Fibroblast of skin of abdomen (primary cell): Measurements from ENCODE around the gene MAB21L1. TPM values are rescaled to one million over a fixed set of nuclear protein-coding genes. Genes with fewer than 3 reads are reported as not detected.

Source experiments
- DNase-seq: peaks from one replicate; pipeline ENCODE4 v3.0.0-alpha.2; 2013
- polyA plus RNA-seq, 2 experiments: library from polyadenylated mRNA; unstranded; fragments of 120-200 nt; gene quantifications; one replicate each; pipeline ENCODE4 v1.2.1, GENCODE V29; 2013; ENCODE audit not compliant: insufficient read length in 2 of 2

MAB21L1 gene
- 19.4 TPM for polyA plus RNA-seq (2013, experiment 1 of 2; ENCODE audit: insufficient read length)
- polyA plus RNA-seq (2013, experiment 2 of 2; ENCODE audit: insufficient read length) = 18.7 TPM

DNA sequence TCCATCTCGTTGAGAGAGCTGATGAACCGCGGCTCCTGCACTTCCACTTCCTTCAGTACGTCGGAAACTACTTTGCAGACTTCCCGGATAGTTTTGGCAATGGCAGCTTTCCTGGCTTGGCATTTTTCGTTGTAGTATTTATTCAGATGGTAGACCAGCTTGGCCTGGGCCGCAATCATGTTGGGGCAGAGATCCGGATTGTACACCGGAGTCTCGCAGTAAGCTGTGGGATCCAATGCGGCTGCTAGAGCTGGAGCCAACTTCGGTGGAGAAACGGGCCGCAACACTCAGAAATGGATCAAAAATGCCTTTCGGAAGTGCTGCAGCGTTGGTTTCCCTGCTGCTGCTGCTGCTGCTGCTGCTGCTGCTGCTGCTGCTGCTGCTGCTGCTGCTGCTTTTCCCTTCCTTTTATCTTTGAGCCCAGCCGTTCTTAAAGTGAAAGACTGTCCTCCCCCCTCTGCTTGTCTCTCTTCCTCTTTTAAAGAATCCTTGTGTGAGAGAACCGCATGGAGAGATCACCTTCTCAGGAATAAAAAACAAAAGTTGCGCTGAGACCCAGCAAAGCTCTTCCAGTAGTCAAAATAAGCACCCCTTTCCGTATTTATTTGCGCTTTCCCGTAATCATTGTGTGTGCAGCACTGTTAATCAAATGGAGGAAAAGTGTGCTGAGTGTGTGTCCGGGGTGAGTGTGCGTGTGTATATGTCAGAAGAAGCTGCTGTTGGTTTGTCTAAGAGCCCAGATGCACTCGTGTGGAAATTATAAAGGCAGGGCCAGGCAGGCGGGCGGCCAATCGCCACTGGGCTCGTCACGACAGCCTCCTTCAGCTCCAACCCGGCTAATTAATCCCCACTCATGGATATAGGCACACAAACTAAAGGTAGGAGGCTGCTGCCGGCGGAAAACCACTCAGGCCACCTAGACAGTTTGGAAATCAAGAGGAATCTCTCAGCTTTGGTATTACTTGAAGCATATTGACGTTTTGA, at the start of gene MAB21L1:
Gene MAB21L1 (minus strand): TSS at position 730 of the 984 bp plus-strand sequence. CDS start 551 bp downstream, at position 179.
- peak; percentile 88 for DNase-seq

DNA sequence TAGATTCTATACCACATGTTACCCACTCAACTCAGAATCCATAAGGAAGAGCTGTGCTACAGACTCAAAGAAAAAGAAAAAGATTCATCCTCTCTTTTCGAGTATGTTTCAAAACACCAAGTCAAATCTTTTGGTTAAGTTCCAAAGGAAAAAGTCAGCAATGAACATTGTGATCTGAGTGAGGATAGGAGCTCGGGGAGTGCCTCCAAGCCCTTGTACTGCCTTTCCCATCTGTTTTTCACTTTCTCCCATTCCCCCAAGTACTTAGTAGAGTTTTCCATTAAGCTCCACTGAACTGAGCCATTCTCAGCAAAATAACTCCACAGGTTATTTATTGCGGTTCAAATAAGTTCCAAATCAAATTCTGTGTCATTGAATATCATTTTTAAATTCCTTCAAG, 47.7 kb upstream of the MAB21L1 start:
- no peak for DNase-seq

DNA sequence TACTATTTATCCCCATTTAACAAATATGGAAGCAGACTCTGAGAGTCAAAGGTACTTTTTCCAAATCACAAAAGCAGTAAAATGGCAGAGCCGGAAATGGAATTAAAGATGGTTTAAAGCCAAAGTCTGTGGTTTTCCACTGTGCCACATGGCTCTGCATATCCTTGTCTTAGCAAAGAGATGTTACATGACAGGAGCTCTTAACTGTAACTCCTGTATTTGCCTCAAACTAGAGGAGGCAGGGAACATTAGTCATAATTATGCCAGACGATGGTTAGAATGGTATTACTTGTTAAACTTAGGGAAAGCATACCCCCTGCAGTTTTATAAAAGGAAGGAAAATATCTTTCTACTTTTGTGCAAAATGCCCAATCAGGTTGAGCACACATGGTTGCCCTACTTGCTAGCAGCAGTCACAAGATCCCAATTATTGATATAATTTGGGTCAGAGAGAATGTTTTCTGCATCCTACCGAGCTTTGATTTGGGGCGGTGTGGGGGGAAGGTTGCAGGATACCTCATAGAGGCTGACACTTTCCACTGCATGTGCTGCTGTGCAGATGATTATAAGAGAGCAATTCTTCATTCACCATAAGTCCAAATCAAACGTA, 42.0 kb upstream of the MAB21L1 start:
- peak; percentile 34 for DNase-seq

DNA sequence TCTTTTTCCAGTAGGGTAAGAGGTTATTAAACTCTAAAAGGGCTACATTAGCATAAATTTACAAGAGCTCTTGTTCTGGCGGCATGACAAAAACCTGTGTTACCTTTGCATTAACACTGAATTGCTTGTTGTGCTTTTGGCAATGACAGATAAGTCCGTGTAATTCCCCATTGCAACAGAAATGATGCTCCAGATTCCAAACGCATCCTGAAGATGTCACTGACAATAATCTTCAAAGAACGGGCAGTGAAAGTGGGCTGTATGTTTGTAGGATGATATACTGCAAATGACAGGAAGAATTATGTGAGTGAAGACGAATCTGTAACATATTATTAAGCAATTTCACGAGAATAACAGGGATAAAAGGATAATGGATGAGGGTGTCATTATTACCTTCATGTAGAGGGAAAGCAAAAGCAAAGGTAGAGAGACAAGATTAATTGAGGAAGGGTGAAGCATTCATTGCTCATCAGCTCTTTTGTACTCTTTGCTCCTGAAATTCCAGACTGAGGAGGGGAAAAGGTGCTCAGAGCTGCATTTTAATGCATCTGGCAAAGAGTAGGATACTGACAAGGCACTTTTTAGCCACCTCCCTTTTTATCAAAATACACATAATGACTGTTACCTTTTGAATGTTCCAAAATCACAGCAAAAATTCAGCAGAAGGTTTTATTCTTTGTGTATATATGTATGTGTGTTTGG, 38.5 kb upstream of the MAB21L1 start:
- DNase-seq = no peak

DNA sequence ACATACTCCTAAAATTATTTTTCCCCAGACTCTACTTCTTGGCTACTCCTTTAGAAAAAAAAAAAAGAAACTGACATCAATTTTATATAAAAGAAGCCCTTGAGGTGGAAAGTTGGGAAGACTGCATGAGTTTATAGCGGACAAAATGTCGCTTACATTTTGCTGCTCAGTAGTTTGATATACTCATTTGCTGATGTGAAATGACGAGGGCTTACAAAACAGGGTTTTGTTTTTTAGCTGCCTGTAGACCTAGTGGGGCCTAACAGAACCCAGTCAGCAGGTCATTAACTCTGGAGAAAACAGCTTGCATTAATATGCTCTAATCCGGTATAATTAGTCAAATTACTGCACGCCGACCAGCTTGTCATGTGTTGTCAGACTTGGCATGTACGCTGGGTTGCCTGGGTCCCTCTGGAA, 37.6 kb upstream of the MAB21L1 start:
- peak; percentile 3 for DNase-seq

DNA sequence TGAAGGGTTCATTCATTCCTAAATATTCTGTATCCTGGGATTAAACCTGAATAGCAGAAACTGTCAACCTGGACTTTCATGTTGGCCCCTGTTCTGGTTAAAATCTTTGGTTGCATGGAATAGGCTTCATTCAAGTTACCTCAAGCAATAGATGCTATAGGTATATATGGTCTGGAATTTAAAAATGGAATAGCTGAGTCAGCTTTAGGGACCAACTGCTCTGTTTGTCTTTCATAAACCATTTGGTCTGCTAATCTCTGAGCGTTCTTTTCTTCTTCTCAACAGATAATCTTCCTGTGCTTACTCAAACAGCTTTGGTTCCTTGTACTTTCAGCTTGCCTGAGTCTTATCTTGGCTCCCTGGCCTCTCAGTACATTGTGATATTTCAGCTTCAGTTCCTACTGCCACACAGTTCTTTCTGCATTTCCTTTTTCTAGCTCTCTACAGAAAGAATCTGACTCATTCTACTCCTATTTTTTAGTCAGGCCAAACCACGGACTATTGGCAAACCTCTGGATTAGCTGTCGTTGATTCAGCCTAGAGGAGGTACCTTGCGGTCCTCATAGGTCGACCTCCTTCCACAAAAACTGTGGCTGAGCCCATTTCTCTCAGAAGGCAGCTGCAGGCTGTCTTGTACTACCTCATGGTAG, 35.9 kb upstream of the MAB21L1 start:
- DNase-seq = peak; percentile 94

DNA sequence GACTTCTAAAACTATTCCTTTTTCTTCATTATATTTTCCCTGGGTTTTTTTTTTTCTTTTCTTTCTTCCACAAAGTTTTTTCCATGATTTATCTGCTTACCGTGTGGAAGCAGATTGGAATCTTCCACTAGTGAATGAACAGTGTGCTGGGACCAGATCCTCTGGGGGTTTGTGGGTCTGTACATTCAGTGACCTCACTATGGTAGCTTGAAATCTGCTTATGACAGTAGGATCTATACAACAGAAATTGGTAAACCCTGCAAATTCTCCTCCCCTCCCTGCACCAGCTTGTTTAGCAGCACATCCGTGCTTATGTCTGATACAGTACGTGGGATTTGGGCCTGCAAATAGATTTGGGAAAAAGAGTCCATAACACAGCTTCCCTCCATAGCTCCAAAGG, 26.0 kb upstream of the MAB21L1 start:
- DNase-seq = no peak

DNA sequence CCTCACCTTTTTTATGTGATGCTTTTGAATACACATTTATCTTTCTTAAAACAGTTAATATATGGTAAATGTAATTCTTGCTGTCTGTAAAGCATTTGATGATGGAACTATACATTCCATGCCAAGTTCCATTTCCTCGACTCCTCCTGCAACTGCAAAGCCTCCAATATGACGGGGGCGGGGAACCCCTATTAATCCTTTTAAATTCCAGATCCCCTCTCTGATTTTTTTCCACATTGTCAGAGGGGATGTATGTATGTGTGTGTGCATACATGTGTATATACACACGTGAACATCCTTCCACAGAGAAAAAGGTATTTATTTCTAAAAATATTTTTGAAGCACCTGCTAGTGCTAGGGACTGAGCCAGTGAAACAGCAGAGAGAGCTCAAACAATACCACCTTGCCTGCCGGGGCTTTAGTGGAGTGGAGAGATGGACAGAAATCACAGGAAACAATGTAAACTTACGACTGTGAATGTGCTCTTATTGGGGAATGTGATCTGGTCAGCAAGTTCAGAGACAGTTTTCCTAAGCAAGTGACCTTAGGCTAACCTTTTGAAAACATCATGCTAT, 25.3 kb upstream of the MAB21L1 start:
- no peak for DNase-seq

DNA sequence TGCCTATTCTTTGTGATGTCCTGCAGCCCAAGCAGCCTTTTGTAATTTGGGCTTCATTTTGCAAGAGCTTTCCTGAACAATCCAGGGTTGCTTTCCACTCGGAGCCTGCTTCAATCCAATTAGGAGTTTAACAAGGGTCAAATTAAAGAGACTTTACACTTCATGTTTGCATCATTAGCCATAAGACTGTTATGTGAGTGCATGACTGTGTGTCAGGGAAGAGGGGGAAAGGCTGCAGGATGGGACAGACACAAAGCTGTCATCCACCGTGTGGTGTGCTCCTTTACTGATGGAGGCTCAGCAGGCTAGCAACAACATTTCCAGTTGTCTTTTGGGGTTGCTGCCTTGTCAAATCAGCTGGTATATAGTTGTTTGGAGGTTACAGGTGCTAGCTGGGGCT, 23.7 kb upstream of the MAB21L1 start:
- DNase-seq = no peak

DNA sequence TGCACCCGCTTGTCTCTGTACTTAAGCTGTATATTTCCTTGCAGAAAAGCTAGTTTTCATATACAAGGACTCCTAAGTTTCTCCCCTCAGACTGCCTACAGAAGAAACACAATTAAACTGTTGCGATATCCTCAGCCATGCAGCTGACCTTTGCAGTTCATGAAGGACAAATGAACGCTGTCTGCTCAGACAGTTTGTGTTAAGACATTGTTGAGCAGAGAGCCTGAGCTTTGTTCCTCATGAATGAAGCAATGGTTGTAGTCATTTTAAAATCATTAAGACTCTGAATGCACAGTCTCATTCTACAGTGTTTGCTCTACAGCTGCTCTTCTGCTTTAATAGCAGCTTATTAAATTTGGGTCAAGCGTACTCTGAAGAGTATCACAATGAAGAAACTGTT, 23.2 kb upstream of the MAB21L1 start:
- no peak for DNase-seq

DNA sequence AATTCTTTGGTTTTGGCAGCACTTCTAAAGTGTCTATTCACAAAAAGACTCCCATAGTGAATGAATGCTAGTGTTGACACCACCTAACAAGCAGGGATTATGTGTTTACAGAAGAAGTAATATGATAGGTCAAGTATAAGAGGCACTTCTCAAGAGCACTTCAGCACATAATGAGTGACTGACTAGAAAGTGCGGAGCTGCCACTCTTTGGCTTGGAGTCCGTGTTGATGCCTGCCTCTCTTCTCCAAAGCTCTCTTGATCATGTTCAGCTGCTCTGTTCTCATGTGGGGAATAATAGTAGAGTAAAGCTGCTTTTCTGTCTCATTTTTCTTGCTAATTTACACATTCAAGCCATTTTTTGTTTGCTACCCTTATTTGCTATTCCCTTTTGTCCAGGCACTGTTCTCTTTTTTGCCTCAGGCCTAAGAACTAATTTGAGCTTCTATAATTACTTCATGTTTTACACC, 22.7 kb upstream of the MAB21L1 start:
- DNase-seq = no peak

DNA sequence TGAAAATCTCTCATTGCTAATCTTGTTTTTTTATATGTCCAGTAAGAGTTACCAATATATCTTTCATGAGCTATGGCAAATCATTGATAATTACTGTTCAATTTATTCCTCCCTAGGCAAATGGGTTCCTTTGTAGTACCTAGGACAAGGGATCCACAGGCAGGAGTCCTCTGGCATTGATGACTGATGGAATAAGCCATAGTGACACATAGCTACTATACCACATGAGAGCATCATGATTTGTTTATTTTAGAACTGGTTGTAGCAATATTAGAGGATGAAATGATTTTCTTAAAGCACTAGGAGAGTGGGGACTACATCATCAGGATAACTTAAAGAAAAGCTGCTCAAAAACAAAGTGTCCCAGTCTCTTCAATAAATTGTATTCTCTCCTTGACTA, 21.7 kb upstream of the MAB21L1 start:
- DNase-seq = no peak

DNA sequence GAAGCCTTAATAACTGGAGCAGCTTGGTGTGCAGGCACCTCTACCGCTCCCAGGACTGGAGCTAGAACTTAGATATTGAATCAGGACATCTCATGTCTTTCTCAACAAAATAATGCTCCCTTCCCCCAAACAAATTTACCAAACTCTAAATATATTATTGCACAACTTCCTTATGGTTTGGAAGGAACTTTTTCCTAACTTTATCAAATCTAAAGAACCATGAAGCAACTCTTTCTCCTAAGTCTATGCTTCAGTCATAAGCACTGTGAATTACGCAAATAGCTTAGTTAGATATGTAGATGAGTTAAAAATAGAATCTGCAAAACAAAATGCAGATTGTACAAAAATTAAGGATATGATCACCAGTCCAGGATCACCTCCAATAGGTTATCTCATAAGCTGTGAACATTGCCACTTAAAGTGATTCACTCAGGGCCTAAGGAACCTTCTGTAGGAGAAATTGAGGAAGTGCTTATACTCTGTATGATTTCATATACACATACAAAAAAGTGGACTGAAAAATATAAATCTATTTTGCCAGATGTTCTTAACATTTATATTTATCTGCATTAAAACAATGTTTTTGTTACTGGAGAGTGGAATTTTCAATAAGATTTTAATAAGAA, 20.4 kb upstream of the MAB21L1 start:
- DNase-seq = no peak

DNA sequence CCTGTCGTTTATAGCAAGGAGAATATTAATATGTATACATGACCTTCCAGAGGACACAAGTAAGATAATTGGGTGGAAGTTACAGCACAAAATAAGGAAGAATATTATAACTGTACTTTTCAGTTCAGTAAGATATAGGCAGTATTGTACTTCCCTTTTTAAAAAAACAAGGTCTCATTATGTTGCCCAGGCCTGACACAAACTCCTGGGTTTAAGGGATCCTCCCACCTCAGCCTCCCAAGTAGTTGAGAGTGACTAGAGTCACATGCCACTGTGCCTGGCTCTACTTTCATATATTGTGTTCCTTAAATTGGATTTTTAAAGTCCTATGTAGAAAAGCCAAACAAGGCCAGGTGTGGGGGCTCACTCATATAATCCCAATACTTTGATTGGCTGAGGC, 19.5 kb upstream of the MAB21L1 start:
- no peak for DNase-seq

DNA sequence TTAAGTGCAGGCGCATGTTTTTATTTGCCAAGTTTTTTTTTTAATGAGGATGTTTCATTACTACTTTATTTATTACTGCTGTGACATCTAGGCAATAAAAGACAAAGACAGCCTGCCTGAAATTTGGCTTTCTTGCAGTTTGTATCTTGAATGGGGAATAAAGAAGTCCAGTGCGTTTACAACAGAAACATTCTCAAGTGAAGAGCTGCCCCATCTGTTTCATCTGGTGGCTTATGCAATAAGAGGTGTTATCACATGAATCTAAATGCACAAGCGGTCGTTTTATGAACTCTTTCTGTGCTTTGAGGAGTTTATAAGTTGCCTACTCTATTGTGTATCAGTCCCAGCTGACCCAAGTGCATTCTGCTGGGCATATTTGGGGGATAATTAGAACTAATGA, 12.6 kb upstream of the MAB21L1 start:
- DNase-seq = no peak

DNA sequence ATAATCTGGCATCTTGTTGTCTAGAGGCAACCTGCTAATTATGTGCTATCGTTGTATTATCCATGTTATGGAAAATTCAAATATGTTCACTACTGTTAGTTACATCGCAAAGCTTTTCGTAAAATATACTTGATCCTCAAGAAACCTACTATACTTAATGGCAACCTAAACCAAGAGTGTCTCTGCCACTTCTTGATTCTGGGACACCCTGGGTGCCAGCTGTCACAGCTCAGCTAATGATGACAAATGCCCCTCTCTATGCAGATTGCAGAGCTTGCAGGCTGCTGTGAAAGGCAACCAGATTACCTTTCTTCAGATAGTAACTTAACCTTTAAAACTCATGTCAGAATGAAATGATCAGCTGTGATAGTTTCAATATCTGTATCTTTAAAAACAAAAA, 8.9 kb upstream of the MAB21L1 start:
- no peak for DNase-seq

DNA sequence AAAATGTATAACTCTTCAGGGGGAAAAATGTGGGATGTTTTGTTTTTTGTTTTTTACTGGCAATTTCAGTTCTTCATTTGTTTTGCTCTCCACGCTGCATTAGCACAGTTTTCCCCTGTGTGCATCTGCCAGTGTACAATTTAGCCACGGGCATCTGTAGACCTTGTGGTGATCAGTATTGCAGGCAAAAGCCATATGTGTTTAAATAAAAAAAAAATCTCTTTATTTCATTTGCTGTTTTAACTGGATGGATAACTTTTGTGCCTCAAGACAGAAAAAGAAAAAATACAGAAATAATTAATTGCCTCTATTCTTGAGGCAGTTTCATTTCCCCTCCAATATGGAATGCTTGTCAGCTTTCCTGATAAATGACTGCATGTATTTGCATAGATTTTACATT, 7.9 kb upstream of the MAB21L1 start:
- no peak for DNase-seq

DNA sequence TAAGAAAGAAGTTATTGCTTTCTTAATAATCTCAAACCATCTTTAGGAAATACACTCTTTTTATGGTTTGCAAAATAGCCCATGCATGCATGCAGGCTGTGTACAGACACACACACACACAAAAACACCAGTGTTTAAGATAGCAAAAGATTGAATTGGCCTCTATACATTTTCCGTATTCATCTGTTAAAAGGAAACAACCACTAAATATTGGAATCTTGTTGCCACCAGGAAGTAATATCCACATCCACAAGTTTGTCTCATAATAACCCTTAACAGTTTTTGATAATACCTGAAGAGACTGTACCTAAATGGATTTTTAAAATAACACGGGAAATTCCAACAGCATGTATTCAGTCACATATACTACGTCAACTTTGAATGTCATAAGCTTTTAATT, 7.3 kb upstream of the MAB21L1 start:
- no peak for DNase-seq

DNA sequence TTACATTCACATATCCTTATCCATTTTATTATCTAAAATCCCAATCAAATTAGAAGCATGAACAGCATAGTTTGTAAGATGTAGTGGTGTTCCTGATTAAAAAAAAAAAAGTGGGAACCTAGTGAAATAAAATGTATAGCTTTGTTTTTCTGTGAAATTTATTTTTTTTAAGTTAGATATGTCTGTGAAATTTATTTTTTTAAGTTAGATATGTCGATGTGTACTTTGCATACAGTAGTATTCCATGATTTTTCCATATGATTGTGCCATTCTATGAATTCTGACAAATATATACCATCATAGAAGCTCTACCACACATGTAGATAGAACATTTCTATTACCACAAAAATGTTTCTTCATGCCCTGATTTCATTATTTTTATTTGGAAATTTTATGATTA, 6.0 kb upstream of the MAB21L1 start:
- DNase-seq = no peak

DNA sequence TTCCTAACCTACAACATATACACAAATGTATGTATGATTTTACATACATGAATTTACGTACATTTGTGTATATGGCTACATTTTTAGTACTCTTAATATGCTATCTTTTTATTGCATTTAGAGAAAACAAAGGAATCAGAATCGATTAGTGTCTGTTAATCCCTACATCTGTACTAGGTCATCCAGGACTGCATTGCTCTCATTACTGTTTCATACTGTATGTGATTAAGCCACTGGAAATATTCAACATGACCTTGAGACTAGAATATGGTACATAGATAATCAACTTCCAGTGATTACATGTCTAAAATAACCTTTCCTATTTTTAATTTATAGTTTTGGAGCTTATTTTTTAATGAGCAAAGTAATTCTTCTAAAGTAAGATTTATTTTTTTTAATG, 5.3 kb upstream of the MAB21L1 start:
- no peak for DNase-seq

DNA sequence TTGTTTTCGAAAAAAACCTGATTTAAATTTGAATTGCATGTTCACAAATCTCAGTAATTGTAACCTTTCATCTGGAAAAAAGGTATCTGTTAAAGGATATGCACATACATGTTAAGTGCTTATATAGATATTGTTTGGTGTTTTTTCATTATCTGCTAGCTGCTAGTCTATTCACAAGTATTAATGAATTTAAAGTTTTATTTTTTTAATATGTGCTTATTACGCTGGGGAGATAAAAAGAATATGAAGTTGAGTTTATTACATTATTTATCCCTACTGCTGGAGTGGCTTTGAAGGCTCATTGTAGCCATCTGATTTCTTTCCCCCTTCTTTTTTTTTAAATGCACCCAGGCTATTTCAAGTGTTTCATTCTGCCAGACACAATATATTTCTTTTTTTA, 3.9 kb upstream of the MAB21L1 start:
- DNase-seq = no peak

DNA sequence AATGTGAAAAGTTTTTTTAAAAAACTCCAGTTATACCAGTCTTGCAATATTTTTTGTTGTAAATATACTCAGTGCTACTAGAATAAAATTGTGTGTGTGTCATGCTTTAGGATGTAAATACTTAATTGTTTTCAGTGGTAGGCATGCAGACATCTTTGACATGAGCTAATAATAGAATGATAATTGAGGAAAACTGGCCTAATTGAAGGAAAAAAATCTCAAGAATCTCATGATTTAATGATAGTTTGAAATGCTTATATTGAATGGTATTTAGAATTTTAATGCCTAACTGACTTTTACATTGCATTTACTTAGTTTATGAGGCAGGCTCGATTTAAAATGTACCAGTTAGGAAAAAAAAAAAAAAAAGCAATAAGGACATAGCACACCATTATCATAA, 3.2 kb upstream of the MAB21L1 start:
- DNase-seq = no peak
